Ovary (tissue), 9 donors: ENCODE measurements around the gene DRC7. TPM values are rescaled to one million over a fixed set of nuclear protein-coding genes. Genes with fewer than 3 reads are reported as not detected.

ENCODE experiments used
- DNase-seq, 5 donors: peaks; one replicate each; pipeline ENCODE4 v3.0.0-alpha.2; 2019 to 2020
- H3K27ac ChIP-seq, 2 donors: fragments of 200-600 bp; one replicate each; pipeline versions ENCODE4 v1.5.1 to v1.8.0; 2019 to 2022
- H3K27me3 ChIP-seq: fragments of 200-600 bp; one replicate; pipeline ENCODE4 v1.8.0; 2022
- H3K36me3 ChIP-seq: fragments of 200-600 bp; sonication (generic); one replicate; pipeline ENCODE4 v1.5.1; 2019
- H3K4me1 ChIP-seq: one replicate; pipeline ENCODE4 v1.8.1; 2013; ENCODE audit warnings: mild to moderate bottlenecking, moderate library complexity; ENCODE audit not compliant: insufficient read depth
- H3K4me3 ChIP-seq: fragments of 200-600 bp; sonication (generic); one replicate; pipeline ENCODE4 v1.5.1; 2017
- H3K9me3 ChIP-seq, 2 donors: fragments of 200-600 bp in 1 of 2; sonication (generic) in 1 of 2; one replicate each; pipeline versions ENCODE4 v1.5.1 to v1.8.1; 2013 to 2019; ENCODE audit warnings: mild to moderate bottlenecking in 1 of 2, moderate library complexity in 1 of 2
- CTCF ChIP-seq, 3 donors: fragments of 450-650 bp in 2 of 3; fragments of 200-600 bp in 1 of 3; IDR thresholded peaks; one replicate each; pipeline versions ENCODE4 v1.5.1 to v1.8.0; 2016 to 2022; ENCODE audit warnings: antibody characterized with exemption in 3 of 3, mild to moderate bottlenecking in 1 of 3
- EP300 ChIP-seq: sonication (generic); formaldehyde crosslinking; IDR thresholded peaks from one replicate; pipeline ENCODE4 v1.6.1; 2017; ENCODE audit warnings: antibody characterized with exemption
- POLR2A ChIP-seq: fragments of 450-650 bp; IDR thresholded peaks from one replicate; pipeline ENCODE4 v1.6.1; 2017; ENCODE audit warnings: antibody characterized with exemption, mild to moderate bottlenecking, moderate library complexity
- WGBS, 3 donors: extraction: QIAGEN DNeasy Blood & Tissue Kit in 1 of 3; methylation state at CpG; one replicate each; pipeline versions ENCODE4 v1.1.5 to v1.1.7; 2013 to 2017; 5-methylcytosine and 5-hydroxymethylcytosine counted together
- intact Hi-C, 4 donors: fragments of 100-400 bp; cut with DNase I; formaldehyde crosslinking; loops; one replicate each; pipeline versions ENCODE4 v1.11.0 to v1.15.1; 2022 to 2023
- polyA plus RNA-seq, 2 donors: library from polyadenylated mRNA; stranded (reverse); fragments of 200-250 nt in 1 of 2; fragments of 350-450 nt in 1 of 2; fragmentation: Illumina TruSeq in 1 of 2; extraction: RNeasy Lipid Tissue Mini Kit (QIAGEN cat#74804) in 1 of 2; gene quantifications; one replicate each; pipeline ENCODE4 v1.2.3, GENCODE V29; 2013 to 2014
- total RNA-seq, 7 donors: library from RNA; depleted of rRNA in 2 of 7; stranded (reverse); fragments of >200 nt in 2 of 7; fragmentation: NEBNext Ultra II Directional in 3 of 7; extraction: Animal tissue kit (Norgen Biotek cat#: 25700) in 3 of 7; gene quantifications; one replicate each; pipeline versions ENCODE4 v1.1.0 to v1.2.4, GENCODE V29; 2016 to 2023
- donor health status: DM: no; HTN: no; CAD: no; lungs with moderate emphysema.
- donor health status: DM: no; HTN: no; CAD: no.
- donor health status: Bipolar disorder and iron deficiency.
- donor health status: DM: yes; HTN: yes; CAD: no.
- donor health status: DM: no; HTN: no; CAD: no.
- donor health status: DM: yes; HTN: yes; CAD: no.

The DRC7 gene
- total and polyA plus RNA-seq, 9 donors, result 0.07 to 12.5 (median 0.67) TPM; not detected in 3

DNA sequence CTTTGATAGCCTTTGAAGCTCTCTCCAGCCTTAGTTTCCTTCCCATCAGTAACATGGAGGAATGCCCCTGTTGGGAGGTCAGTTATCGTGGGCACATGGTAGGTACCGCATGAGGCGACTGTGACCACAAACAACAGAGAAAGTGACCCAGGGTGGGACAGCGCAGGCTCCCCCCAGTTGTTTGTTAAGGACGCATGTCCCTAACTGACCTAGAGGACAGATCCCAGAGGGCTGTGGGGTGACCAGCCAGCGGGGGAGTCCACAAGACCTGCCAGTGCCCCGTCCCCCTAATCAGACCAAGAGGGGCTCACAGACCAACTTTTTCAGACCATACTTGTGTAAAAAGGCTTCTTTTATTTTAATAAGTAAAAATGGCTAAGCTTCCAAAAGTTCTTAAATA is 63.3 kb downstream of the DRC7 start:
- DNase-seq, result peak in 1 of 5 donors; percentile 16
- Histone ChIP-seq H3K27me3 (no peaks in the 10 kb centered on the region), H3K27ac (no peak overlapping the region), H3K9me3 (no peaks in the 10 kb centered on the region), H3K36me3 (no peaks in the 10 kb centered on the region), H3K4me1 (no peaks in the 10 kb centered on the region), H3K4me3 (no peak overlapping the region)
- intact Hi-C loops, result loop anchor here (2.0 to 10.0 kb wide), 6 partner anchors 104 to 244 kb away; partner anchors contain the start of genes USB1 (in 2 of the 4) and ZNF319 (in 2 of the 4)
- no peak for TF ChIP-seq CTCF (IDR thresholded peaks at IDR 0.05)
- no peak for TF ChIP-seq EP300
- no peak for TF ChIP-seq POLR2A
- 92 to 95% (median 93%) methylated on average over 7 of the region's 7 CpGs for WGBS, 3 donors

GRCh38 chr16:57758331-57759117 is 63.9 kb downstream of the DRC7 start:
- WGBS, 3 donors, result 73 to 76% (median 76%) methylated on average over 32 to 33 of the region's 33 CpGs
- Histone ChIP-seq H3K36me3 (no peaks in the 10 kb centered on the region), H3K27ac (no peak overlapping the region), H3K27me3 (no peaks in the 10 kb centered on the region), H3K4me1 (no peaks in the 10 kb centered on the region), H3K9me3 (no peaks in the 10 kb centered on the region), H3K4me3 (no peak overlapping the region)
- no peak for TF ChIP-seq EP300
- no peak for TF ChIP-seq CTCF (IDR thresholded peaks at IDR 0.05)
- no peak for TF ChIP-seq POLR2A
- intact Hi-C loops, result loop anchor here (5.0 to 10.0 kb wide), 5 partner anchors 104 to 244 kb away; partner anchors contain the start of genes USB1 (in 2 of the 4) and ZNF319 (in 2 of the 4)
- DNase-seq, result peak in 1 of 5 donors; percentile 33

GRCh38 chr16:57759131-57759530 is 64.5 kb downstream of the DRC7 start:
- no peaks in the 10 kb centered on the region for H3K9me3 ChIP-seq
- intact Hi-C loops, result loop anchor here (5.0 to 10.0 kb wide), 5 partner anchors 103 to 243 kb away; partner anchors contain the start of genes USB1 (in 2 of the 4) and ZNF319 (in 2 of the 4)
- no peak overlapping the region for H3K4me3 ChIP-seq
- H3K36me3 ChIP-seq, result no peaks in the 10 kb centered on the region
- TF ChIP-seq EP300 (no peak), POLR2A (no peak), CTCF (IDR thresholded peaks at IDR 0.05) (no peak)
- DNase-seq, result no peak
- WGBS, 3 donors, result 77 to 84% (median 84%) methylated on average over 5 to 7 of the region's 7 CpGs
- H3K4me1 ChIP-seq, result no peaks in the 10 kb centered on the region
- H3K27me3 ChIP-seq, result no peaks in the 10 kb centered on the region
- H3K27ac ChIP-seq, result no peak overlapping the region

- H3K36me3 ChIP-seq, result no peaks in the 10 kb centered on the region
- H3K27me3 ChIP-seq, result no peaks in the 10 kb centered on the region
- WGBS, 3 donors, result 81 to 84% (median 81%) methylated on average over 21 of the region's 21 CpGs
- DNase-seq, result no peak
- H3K4me1 ChIP-seq, result no peaks in the 10 kb centered on the region
- intact Hi-C loops, result loop anchor here (5.0 to 10.0 kb wide), 5 partner anchors 103 to 243 kb away; partner anchors contain the start of genes USB1 (in 2 of the 4) and ZNF319 (in 2 of the 4)
- H3K9me3 ChIP-seq, result no peaks in the 10 kb centered on the region
- TF ChIP-seq POLR2A (no peak), EP300 (no peak), CTCF (IDR thresholded peaks at IDR 0.05) (no peak)
- H3K27ac ChIP-seq, result no peak overlapping the region
- H3K4me3 ChIP-seq, result no peak overlapping the region
Measured at GRCh38 chr16:57759541-57760356, 65.1 kb downstream of the DRC7 start.
